GF-D8 (cell line): ENCODE measurements around the gene FAM168B.

Experiments
- DNase-seq: peaks from one replicate; lab custom pipeline; 2025; lab: John Stamatoyannopoulos, UW

Gene FAM168B

DNA sequence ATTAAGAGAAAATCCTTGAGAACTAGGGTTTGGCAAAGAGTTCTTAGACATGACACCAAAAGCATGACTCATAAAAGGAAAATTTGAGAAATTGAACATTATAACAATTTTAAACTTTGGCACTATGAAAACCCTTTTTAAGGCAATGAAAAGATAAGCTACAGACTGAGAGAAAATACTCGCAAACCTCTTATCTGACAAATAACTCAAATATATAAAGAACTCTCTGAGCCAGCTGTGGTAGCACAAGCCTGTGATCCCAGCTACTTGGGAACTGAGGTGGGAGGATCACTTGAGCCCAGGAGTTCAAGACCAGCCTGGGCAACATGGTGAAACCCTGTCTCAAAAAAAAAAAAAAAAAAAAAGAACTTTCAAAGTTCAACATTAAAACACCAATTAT, 70.5 kb downstream of the FAM168B start:
- no peak for DNase-seq

DNA sequence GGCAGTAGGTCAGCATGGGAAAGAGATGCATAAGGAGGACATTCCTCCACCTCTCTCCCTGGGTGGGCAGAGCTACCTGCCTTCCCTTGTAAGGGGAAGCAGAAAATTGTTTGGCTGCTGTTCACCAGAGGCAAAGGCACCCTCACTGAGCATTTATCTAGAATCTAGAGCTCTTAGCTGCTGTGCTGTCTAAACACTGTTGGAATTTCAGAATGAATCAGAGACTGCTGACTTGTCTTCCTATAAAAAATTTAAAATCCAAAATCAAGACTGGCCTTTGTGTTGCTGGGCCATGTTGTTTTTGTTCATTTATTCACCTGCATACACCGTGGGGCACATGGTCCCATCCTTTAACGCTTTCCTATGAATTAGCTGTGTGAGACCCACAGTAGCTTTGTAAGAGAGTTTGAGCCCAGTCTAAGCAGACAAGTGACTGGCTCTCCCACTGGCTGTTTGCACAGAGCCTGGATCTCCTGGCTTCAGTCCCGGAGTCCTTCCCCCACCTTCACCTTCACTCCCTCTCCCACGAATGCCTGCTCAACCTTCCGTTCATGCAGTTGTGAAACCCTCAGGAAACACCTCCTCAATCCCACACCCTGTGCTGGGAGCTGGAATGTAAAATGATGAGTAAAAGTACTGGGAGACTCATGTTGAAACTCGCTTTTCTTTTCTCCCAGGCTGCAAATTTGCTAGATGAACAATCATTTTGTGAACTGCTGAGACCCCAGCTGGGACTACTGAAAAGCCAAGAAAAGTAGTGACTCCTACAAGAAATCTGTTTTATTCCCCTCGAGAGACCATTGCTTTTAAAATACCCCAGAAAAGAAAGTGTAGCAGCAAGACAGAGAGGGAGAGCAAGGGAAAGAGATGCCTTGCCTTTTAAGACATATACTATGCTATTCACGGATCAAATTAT, 76.2 kb downstream of the FAM168B start:
- DNase-seq: no peak

DNA sequence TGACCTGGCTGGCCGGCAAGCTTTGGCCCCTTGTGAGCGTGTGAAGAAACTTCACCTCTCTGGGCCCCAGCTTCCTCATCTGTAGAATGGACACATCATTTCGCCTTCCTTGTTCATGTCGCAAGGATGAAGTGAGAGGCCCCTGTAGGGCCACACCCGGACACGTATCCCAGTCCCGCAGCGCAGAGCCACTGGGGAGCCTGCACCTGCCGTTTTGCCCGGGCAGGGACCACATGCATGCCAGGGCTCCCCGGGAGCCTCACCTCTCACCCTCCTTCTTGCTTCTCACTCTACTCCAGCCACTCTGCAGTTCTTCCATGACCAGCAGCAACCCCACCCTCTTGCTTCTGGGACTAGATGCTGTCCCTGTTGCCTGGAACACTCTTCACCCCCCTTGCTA, 77.5 kb downstream of the FAM168B start:
- DNase-seq: no peak

DNA sequence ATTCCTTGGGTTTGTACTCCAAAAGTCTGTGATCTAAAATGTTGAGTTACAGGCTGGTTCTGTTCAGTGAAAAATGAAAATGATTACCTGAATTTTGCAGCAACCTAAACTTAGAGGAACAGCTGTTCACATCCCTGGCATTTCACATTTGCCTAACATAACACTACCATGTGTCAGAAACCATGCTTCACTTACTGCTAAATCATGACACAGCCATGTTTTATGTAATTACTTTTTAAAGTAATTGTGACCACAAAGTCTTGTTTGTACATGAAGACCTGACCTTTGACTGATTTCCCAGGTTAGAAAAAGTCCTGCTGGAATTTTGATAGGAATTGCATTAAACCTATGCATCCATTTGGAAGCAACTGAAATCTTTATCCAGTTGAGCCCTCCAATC, 79.1 kb downstream of the FAM168B start:
- no peak for DNase-seq

DNA sequence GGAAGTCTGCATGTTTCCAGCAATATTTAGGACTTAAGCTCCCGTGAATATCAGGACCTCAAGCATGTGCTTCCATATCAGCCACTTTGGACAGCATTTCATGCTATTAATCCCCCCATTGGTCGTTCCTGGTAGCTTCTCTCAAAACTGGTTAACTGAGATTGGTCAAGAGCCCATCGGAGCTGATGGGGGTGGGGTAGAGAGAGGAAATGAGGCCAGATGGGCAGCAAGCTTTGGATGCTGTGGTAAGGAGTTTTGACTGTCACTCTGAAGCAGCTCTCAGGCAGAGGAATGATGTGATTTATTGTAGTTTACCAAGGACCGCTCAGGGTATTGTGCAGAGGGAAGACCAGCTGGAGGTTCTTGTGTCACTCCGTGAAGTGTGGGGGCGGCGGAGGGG, 81.8 kb downstream of the FAM168B start:
- no peak for DNase-seq

DNA sequence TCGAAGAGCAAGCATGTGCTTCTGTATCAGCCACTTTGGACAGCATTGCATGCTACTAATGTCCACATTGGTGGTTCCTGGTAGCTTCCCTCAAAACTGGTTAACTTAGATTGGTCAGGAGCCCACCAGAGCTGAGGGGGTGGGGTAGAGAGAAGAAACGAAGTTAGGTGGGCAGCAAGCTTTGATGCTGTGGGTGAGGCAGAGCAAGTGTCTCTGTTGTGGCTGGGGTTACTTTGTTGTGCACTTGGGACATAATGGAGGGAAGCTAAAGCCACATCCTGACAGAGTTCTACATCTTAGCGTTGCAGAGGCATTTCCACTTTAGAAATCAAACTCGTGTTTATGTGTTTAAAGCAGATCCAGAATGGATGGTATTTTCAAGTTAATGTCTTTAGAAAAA, 82.7 kb downstream of the FAM168B start:
- DNase-seq: no peak

DNA sequence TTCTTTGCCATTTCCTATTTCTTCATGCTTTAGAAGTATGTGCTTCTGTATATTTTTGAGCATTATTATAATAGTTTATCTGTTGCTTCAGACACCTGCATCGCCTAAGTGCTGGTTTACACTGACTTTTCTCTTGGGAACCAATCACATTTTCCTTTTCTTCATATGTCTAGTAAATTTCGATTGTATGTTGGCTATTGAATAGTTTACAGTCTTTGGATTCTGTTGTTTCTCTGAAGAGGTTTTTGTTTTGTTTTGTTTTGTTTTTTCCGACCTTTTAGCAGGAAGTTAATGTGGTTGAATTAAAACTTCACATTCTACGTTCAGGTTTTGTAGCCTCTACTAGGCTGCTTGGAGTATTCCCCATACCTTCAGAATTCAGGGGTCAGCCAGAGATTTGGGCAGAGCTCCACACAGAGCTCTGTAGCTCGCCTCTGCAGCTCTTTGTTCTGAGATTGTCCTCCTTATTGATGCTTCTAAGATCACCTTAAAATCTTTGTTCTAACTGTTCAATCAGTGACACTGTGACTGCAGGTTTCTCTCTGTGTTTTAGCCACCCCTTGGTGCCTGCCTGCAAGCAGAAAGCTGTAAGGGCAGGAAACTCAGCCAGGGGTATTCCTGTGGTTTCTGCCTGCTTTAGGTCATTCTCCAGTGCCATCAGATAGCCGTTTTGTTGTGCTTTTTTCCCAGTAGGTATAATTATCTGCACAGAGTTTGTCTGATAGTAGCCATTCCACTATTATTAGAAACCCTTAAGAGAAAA, 83.4 kb downstream of the FAM168B start:
- DNase-seq: no peak

DNA sequence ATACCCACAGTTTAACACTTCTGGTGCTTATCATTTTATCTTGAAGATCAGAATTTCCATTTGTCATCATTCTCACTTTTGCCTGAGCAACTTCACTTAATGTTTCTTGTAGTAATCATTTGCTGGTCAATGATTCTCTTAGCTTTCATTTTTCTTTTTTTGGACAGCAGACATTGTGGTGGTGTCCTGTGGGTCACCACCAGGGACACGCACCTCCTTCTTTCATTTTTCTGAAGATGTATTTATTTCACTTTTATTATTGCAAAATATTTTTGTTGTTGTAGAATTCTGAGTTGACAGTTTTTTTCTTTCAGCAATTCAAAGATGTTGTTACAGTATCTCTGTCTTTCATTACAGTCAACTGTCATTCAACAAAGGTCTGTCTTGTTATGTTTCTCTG, 84.3 kb downstream of the FAM168B start:
- DNase-seq: no peak

DNA sequence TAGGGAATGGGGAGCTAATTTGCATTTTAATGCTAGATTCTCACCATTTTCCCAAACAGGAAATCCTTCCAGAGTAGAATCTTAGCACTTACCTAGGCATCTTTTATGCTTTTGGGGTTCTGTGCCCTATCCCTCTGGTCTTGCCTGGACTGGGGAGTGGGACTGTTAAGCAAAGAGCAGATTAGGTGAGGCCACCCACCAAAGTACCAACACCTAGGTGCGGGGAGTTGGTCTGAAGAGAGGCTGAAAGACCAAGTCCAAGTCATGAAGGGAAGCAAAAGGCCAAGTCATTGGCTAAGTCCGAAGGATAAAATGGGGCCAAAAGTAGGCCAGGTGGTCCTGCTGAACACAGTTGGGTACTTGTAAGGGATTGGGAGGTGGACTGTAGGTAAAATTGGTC, 86.7 kb downstream of the FAM168B start:
- DNase-seq: no peak

DNA sequence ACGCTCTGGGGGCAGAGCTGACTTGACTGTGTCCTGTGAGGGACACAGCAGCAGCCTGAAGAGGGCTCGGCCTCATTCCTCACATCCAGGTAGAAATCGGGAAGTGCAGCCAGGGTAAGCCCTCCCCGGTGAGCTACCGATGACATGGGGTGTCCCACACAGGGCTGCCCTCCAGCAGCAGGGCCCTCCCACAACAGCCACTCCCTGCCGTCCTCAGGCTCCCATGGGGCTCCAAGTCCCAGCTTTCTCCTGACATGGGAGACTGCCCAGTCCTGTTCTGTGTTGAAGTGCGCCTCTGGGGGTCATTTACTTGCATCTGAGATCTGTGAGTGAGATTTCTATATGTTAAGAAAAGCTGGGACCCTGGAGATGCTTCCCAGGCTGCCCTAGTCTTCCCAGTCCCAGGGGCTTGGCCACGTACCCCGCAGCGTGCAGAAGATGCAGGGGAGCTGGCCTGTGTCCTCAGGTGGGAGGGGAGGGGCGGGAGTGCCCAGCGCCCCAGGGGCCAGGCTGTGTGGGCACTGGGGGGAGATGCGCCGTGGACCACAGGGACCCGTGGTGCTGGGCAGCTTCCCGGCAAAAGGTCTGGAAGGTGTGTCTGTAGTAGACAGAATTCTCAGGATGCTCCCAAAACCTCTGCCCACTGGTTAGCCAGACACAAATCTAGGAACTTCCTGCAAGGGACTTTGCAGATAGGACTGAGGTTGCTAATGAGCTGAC, 87.9 kb downstream of the FAM168B start:
- DNase-seq: no peak

DNA sequence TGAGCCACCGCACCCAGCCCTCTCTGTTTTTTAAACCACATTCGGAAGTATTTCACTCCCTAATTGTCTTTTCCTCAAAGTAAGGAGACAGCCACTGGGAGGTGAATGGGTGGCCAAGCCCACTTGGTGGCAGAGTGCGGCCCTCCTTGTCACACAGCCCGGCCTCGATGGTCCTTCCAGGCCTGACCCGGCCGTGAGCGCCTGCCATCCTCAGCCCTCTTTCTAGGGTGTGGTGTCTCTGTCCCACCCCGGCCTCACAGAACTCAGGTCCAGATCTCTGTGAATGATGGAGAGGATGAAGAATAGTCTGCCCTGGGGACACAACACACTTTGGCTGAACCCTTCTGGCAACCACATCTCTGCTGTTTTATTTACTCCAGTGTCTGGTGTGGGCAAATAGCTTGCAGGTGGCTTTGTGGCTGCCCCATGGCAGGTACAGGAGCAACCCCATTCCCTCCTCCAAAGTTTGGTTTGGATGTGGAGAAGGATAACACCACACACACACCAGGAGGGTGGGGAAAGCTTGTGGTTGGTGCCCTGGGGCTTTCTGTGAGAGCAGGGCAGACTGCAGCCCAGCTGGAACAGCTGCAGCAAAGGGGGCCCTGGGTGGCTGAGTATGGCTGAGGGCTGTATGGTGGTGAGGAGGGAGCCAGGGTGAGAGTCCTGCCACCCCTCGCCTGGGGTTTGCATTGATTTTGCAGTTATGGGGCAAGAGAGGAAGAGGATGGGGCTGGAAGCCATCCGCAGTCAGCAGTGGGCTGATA, 88.6 kb downstream of the FAM168B start:
- no peak for DNase-seq

DNA sequence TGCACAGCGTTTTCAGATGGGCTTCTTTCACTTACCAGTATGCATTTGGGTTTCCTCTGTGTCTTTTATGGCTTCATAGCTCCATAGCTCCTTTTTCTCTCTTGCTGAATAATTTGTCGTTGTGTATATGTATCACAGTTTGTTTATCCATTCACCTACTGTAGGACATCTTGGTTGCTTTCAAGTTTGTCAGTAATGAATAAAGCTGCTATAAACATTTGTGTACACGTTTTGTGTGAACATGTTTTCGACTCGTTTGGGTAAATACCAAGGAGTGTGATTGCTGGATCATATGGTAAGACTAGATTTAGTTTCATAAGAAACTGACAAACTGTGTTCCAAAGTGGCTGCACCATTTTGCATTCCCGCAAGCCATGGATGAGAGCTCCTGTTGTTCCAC, 94.7 kb downstream of the FAM168B start:
- no peak for DNase-seq
